GM13977 (cell line): ENCODE measurements around the gene RASGRF2.
"Not testable (repeated sequence)": the region's sequence is repeated elsewhere in the genome, so short reads cannot be mapped to it uniquely, and the experiment has no call there.

ENCODE experiments used
- DNase-seq: peaks from one replicate; pipeline ENCODE4 v3.0.0; 2012; ENCODE audit warnings: low spot score
- in situ Hi-C: fragments of 300-500 bp; cut with MboI; formaldehyde crosslinking; loops from one replicate; pipeline ENCODE4 v1.12.0; 2022; ENCODE audit warnings: low sequenced_read_pairs, low pct_unique_long_range_greater_than_20kb, mixed read lengths, inconsistent platforms; ENCODE audit not compliant: unreplicated experiment
- TF ChIP-seq, protein P1 (sequence below): IDR thresholded peaks from 2 replicates; pipeline ENCODE4 v1.5.1; 2012; ENCODE audit warnings: mild to moderate bottlenecking, control low read depth; ENCODE audit not compliant: insufficient read depth; ENCODE audit errors: extremely low read depth, missing control alignments

RASGRF2 gene

GRCh38 chr5:81254886-81255559, 294.9 kb downstream of the RASGRF2 start:
- in situ Hi-C loops: no loop called here
- TF ChIP-seq, protein P1, sequence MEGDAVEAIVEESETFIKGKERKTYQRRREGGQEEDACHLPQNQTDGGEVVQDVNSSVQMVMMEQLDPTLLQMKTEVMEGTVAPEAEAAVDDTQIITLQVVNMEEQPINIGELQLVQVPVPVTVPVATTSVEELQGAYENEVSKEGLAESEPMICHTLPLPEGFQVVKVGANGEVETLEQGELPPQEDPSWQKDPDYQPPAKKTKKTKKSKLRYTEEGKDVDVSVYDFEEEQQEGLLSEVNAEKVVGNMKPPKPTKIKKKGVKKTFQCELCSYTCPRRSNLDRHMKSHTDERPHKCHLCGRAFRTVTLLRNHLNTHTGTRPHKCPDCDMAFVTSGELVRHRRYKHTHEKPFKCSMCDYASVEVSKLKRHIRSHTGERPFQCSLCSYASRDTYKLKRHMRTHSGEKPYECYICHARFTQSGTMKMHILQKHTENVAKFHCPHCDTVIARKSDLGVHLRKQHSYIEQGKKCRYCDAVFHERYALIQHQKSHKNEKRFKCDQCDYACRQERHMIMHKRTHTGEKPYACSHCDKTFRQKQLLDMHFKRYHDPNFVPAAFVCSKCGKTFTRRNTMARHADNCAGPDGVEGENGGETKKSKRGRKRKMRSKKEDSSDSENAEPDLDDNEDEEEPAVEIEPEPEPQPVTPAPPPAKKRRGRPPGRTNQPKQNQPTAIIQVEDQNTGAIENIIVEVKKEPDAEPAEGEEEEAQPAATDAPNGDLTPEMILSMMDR: no peak
- no peak for DNase-seq

DNA sequence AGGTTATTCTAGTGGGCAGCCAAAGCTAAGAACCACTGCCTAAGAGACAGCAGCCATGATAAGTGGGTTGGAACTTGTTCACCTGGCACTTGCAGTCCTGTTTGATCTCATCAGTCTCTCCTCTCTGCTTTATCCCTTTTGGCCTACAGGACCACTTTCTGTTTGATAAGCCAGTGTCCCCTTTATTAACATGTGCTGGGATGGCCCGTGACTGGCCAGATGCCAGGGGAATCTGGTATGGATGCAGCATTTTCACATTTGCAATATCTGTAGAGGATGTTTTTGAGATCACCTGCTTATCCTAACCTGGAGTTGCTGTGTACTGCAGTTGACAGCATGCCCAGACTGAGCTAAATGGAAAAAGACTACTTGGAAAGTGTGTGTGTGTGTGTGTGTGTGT, 296.6 kb downstream of the RASGRF2 start:
- DNase-seq: no peak
- TF ChIP-seq, protein P1: no peak
- in situ Hi-C loops: no loop called here

- DNase-seq, in situ Hi-C loops: not testable (repeated sequence)
Observed at GRCh38 chr5:81262796-81263195, 302.6 kb downstream of the RASGRF2 start.

DNA sequence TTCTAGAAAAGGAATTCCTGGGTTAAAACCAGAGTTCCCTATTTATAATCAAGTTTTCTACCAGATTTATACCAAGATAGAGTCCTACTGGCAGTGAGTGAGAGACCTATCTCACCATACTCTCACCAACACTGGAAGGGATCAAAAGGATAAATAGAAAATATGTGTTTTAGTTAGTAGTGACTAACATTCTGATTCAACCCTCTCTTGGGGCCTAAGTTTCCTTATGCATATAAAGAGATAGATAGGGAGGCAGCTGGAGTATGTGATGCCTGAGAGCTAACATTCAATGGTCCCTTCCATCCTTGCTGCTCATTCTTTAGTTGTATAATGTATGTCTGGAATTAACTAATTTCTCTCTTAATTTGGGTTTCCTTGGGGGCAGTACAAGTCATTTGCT, 304.9 kb downstream of the RASGRF2 start:
- in situ Hi-C loops: no loop called here
- DNase-seq: no peak
- TF ChIP-seq, protein P1: no peak

DNA sequence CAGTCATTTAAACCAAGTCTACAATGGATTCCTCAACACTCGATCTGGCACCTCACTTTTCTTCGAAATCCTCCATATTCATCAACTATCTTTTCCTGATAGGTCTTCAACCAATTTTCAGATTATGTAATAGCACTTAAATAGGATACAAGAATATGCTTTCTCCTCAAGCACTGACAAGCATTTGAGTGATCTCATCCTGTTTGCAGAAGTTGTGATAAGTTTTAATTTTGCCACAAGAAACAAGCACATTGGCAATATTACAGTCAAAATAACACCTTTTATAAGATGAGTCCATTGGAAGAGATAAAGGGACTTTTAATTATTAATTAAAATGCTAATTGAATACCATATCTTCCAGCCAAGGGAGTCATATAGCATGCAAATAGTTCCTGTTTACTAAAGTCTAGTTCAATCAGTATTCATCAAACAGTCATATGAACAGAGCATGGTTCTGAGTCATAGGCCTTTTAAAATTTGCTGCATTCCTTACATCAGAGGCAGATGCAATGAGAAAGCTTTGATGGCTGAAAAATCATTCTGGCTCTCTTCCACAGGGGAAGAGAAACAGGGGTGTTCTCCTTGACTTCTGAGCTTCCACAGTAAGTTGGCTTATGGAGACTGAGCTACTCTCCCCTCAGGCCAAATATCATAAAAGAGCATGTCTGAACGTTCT, 308.5 kb downstream of the RASGRF2 start:
- TF ChIP-seq, protein P1: no peak
- no peak for DNase-seq
- in situ Hi-C loops: no loop called here

- no peak for DNase-seq
- in situ Hi-C loops: no loop called here
- TF ChIP-seq, protein P1: no peak
Observed at GRCh38 chr5:81269751-81270393, 309.7 kb downstream of the RASGRF2 start.

- not testable (repeated sequence) for DNase-seq
Observed at GRCh38 chr5:81270394-81271027, 310.3 kb downstream of the RASGRF2 start.

More at GRCh38 chr5:81270394-81271027, 310.3 kb downstream of the RASGRF2 start:
- in situ Hi-C loops: not testable (repeated sequence)
